ENCODE data around the gene SYNPR. TPM values are rescaled to one million over a fixed set of nuclear protein-coding genes. Genes with fewer than 3 reads are reported as not detected.

Gene SYNPR
- total RNA-seq, 1 donor from 2014 or later: not detected

DNA sequence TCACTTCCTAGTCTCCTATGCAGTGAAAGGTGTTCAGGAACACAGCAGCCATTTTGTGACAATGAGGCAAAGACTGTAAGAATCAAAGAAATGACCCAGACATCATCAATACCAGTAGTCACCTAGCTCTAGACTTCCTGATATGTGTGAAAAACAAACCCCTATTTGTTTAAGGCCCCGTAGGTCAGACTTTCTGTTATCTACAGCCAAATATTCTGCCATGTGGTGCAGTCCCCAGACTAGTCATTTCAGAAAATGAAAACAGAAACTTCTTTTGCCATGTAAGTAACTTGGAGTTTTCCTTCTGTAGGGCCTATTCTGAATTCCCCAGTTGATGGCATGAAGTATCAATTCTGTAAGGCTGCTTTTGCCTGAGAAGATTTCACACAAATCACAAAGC lies 192.6 kb downstream of the SYNPR start:
- intact Hi-C loops (cut with micrococcal nuclease): no loop called here

DNA sequence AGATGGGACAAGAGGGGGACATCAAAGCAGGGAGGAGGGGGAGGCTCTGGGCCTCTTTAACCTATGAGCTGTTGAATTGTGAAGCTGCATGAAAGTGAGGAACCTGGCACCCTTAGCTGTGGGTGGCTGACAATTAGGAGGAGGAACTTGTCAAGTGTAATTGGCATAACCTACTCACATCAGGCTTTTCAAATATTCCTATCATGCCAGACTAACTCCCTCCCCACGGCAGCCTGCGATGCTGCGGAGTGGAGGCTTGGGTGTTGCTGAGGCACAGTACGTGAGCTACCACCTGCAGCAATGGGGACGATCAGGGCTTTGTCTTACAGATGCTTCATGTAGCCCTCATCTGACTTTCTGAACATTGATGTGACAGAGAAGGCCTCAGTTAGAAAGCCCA lies 193.7 kb downstream of the SYNPR start:
- intact Hi-C loops (cut with micrococcal nuclease): no loop called here

DNA sequence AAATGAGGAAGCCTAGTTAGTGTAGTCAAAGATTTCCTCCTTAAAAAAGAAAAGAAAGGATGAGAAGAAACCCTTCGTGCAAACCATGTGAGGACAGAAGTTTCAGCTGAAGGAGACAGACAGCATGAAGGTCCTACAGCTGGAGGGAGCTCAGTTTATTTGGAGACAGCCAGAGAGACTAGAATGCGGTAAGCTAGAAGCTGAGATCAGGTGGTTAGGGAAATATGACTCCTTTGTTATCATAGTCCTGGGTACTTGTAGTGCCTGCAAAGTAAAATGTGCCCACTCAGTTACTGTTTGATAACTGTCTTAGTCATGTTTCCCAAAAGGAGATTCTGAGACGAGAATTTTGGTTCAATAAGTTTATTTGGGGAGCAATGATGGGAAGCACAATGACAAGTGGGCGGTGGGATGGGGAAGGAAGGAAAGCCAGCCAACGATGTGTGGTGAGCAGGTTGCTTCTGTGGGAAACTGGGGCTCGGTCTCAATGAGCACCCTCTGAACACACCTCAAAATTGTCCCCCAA lies 195.6 kb downstream of the SYNPR start:
- intact Hi-C loops (cut with micrococcal nuclease): no loop called here

DNA sequence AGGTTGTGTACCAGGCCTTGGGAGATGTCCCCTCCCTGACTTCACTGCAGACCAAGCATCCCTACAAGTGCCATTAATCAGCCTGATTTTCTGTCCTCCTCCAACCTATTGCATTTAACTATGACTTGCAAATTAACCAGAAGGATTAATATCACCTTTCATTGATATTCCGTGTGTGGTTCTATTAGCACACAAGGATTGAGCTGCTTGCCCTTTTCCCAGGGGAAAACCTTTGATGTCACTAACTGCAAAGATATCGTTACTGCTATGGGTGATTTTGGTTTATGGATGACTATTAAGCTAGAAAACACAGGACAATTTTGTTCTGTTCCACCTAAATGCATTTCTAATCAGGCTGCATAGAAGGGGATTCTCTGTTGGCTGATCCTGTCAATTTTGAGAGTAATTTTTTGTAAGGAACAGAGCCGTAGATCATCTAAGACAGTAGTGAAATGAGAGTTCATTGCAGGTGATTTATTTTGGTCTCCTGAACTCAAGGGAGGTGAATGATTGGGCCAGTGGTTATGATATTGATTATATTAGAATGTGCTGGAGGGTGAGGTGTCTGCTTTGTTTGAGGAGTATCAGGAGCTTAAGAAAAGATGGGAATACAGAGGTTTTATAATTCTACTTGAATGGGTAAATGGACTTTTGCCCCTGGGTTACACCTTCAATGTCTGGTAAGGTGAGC lies 196.9 kb downstream of the SYNPR start:
- intact Hi-C loops (cut with micrococcal nuclease): no loop called here

DNA sequence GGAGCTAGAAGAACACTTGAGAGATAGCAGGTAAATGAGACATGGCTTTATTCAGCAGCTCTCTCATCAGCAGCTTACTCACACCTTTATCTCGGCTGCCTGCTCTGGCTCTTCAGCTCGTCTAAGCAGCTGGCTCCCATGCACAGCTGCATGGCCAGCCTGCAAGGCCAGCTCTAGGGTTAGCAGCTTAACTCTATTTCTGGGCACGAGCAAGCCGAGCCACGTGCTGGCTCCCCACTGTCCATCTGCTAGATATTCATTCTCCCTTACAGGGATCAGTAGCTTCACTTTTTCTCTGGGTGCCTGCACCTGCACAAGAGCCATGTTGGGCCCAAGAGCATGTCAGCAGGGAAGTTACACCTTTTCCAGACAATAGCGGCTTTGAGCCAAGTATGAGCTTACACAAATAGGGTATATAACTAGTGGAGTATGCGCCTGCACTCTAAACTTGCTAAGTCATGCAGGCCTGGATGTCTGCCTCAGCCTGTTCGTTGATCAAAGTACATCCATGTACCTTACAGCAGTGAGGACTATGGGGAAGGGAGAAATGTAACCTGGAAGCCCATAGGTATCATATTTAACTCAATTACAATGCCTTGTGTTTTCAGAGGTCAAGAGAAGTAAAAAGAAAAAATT lies 199.5 kb downstream of the SYNPR start:
- intact Hi-C loops (cut with micrococcal nuclease): no loop called here

DNA sequence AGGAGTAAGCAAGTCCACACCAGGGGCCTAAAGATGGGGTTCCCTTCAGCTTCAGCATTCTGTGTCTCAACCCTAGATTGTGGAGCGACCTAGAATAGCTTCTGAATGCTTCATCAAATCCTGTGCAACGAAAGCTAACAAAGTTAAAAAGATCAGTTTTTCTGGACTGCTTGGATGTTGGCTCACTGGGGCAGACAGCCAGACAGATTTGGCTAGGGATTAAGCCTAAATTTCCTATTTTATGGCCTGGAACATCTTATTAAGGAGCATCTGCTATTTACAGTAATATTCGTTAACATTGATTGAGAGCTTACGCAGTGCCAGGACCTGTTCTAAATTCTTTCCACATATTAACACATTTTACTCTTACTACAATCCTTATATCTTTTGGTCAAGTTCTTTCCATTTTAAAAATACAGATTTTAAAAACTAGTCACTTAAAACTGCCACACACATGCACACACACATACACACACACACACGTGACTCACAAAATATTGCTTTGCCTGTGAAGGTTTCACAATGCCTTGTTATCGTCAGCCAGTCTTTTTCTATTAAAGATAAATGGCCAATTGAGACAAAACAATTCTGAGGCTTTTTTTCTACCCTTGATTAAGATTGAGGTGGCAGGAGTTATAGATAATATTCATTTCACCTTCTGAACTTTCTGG lies 201.0 kb downstream of the SYNPR start:
- intact Hi-C loops (cut with micrococcal nuclease): no loop called here

DNA sequence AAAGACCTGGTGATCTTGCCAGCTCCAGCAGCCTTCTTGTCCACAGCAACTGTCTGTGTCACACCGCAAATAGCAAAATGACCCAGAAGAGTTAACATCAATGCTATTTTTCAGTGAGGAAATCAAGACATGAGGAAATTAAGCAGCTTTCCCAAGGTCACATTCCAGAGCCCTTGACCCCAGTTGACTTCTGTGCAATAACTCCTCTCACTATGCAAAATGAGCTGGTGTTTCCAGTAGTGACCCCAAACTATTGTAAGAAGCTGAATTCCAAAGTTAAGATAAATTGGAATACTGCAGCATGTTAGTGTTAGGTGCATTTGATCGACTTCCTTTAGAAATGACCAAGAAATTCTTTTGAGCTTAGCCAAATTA lies 201.5 kb downstream of the SYNPR start:
- intact Hi-C loops (cut with micrococcal nuclease): no loop called here

DNA sequence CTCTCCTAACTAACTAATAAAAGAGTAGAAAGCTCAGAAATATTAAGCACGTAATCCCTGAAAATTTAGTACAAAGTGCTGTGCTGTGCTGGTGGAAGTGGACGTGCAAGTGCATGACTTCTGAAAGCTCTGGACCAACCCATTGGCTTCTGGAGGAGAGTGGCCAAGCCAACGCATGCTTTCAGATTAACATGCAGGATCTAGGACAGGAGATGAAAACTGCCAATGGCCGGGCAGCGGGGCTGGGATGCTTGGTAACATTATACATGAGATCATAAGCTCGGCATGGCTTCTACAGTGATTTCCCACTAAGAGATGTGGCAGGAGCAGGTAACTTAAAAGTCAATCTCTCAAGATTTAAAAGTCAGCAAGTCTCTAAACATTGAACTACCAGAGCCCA lies 203.5 kb downstream of the SYNPR start:
- intact Hi-C loops (cut with micrococcal nuclease): no loop called here

DNA sequence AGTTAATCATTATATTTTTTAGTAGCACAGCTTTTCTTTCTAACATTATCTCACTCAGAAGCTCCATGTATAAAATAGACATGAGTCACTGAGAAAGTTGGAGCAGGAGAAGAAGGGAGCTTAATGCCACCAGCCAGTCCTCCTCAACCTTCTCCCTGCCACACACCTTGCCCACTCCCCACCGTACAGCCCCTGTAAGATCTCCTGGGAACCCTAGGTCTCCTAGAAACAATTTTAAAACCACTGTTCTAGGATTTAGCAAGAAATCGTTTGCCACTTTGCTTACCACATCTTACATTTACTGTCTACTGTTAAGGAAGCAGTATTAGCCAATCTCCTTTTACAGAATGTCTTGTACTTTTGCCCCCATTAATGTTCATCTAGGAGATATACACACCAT lies 204.2 kb downstream of the SYNPR start:
- intact Hi-C loops (cut with micrococcal nuclease): no loop called here

DNA sequence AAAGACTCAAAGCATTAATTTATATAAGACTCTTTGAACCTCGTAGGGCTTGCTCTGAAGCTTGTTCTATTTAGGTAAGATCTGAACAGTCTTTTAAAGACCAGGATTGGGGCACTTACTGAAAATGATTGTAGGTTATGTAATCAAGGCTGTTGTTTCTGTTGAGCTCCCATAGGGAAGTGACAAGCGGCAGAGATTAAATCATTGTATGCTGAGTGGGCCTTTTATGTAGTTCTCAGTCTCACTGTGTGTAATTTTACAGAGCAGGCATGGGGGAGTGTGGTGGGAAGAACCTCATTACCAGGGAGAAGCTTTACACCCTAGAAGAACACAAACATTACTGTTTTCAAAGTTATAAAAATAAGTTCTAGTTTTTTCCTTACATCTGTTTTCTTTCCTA lies 214.4 kb downstream of the SYNPR start:
- intact Hi-C loops (cut with micrococcal nuclease): no loop called here

DNA sequence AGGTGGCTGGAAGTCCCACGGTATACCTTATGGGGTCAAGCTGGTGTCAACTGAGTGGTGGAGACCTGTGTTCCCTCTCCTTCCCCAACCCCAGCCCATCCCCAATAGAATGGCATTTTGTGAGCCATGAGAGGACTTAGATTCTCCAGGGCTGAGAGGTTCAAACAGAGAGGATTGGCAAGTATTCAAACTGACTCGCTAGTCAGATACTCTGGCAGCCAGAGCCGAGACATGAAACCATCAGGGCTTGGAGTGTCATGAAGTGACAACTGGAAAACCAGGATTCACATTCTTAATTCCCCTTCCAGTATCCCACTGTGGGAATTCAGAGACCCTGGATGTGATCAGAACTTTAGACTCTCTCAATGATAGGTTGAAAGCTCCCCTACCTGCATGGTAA lies 215.0 kb downstream of the SYNPR start:
- intact Hi-C loops (cut with micrococcal nuclease): no loop called here

DNA sequence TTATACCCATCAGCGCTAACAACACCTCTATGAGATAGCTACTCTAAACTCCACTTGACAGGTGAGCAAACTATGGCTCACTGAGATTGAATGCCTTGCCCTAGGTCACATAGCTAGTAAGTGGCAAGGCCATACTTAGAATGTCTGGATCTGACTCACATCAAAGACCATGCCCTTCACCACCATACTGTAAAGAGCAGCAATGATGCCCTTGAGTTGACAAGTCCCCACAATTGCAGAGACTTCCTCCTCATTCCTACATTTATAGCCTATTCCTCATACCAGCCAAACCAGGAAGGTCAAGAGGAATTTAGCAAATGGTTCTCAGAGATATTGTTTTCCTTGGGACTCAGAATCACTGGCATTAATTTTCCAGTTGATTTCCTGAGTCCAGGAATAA lies 216.5 kb downstream of the SYNPR start:
- intact Hi-C loops (cut with micrococcal nuclease): no loop called here

DNA sequence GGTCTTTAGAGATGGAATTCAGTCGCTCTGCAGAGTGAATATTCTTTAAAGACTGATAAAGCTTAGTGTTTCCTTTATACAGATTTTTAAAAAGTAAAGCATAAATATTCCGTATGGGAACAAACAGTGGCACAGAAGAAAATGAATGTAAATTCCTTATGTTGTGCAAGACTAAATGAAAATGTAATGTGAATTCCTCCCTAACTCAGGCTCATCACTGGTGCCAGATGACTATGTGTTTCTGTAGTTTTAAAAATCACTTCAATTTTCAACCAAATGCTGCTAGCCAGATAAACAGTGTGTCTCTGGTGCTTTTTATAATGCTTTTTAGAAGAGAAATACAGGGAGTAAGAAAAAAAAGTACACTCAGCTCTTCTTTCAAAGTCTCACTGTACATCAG lies 219.5 kb downstream of the SYNPR start:
- intact Hi-C loops (cut with micrococcal nuclease): no loop called here

DNA sequence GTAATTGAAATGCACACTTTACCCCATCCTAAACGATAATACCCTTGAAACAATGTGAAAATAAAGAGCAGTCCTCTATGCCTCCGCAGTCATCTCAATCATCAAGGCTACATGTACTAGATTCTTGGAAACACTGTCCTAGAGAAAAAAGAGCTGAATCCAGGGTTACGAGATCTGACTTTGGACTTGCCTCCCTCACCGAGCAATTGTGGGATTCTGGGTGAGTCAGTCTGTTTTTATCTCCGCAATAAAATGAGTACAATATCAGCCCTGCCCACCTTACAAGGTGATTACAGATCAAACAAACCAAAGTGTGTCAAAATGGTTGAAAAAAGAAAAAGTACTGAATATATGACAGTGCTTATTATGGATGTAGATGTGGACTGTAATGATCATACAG lies 222.1 kb downstream of the SYNPR start:
- intact Hi-C loops (cut with micrococcal nuclease): no loop called here

DNA sequence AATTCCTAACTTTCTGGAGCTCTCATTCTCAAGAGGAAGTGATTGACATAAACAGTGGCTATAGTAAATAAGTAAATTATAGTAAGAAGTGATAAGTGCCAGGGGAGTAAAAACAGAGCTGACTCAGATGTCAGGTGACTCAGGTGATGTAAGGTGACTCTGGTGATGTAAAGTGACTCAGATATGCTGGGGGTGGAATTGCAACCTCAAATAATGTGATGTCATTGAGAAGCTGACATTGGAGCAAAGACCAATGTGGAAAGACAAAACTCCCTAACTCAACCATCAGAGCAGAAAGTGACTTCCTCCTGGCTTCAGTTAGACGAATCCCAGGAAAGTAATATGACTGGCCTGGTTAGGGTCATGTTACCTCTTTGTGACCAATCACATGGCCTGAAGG lies 230.2 kb downstream of the SYNPR start:
- intact Hi-C loops (cut with micrococcal nuclease): no loop called here

DNA sequence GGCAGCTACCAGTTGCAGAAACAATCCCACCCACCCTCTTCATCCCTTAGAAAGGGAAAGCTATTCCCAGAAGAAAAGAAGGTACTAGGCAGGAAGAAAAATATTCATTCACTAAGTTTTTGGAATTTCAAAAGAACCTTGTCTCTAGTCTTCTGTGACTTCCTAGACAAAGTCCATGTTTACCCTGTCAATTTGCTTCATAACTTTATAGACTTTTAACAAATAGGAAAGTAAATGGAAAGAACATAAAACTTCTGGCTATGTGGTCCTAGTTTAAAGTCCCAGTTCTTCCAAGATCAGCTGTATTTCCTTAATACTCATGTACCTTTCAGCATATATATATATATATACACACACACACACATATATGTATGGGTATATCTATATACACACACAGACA lies 230.7 kb downstream of the SYNPR start:
- intact Hi-C loops (cut with micrococcal nuclease): no loop called here

DNA sequence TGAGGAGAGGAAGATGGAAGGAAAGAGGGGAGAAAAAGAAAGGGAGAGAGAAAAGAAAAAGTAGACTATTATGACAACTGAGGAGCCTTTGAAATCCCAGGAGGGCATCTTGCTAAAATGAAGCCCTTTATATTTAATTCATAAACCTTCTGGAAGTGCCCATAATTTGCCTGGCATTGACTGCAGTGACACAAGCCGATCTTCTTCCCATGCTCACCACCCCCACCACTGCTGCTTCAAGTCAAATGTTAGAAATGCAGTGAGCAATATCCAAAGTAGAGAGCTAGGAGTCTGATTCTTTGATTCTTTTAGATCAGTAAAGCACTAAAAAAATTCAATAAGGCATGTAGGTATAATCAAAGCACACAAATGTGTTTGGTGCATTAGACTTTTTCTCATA lies 235.7 kb downstream of the SYNPR start:
- intact Hi-C loops (cut with micrococcal nuclease): no loop called here

DNA sequence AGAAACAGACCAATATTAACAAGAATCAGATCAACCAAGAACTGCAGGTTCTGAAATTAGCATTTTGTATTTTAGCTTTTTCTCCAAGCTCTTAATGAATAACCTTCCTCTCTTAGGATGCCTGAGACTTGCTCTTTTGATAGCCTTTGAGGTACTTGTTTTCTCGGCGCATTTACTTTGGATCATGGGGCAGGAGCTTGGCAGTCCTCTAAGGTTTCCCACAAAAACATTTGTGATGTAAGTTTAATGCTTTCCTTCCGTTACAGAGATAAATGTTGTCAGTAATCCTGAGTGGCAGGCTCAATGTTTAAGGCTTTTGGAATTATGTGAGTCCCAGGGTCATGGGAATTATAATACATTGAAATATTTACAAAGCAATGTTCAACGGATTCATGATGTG lies 236.6 kb downstream of the SYNPR start:
- intact Hi-C loops (cut with micrococcal nuclease): no loop called here

DNA sequence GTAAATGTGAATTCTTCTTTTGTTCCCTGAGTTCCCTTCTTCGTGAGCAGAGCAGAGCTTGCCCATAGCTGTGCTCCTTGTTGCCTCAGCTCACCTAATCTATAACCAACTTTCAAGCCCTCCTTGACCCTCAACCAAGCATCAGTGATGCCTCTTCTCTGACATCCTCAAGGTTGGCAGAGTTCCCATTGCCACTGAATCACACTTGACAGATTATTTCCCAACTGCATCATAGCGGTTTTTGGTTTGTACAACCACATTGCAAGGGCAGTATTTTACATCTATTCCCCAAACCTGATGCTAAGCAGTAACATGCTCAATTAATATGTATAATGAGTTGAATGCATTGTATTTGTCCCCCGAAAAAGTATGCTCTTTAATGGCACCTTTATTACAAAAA lies 241.3 kb downstream of the SYNPR start:
- intact Hi-C loops (cut with micrococcal nuclease): no loop called here

DNA sequence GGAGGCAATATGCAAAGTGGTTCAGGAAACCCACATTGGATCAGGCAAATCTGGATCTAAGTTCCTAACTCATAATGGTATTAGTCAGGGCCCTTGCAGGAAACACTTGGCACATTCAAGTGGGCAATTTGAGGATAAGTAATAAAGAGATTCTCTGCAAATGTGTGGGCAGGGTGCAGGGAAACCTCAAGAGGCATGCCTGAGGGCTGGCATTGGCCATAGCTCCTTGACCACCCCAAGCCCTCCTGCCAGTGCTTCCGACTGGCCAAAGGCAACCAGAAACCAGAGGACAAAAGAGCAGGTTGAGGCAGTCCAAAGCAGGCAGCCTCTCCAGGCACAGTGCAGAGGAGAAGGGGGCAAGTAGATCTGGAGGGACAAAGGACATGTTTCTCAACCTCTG lies 243.5 kb downstream of the SYNPR start:
- intact Hi-C loops (cut with micrococcal nuclease): no loop called here

DNA sequence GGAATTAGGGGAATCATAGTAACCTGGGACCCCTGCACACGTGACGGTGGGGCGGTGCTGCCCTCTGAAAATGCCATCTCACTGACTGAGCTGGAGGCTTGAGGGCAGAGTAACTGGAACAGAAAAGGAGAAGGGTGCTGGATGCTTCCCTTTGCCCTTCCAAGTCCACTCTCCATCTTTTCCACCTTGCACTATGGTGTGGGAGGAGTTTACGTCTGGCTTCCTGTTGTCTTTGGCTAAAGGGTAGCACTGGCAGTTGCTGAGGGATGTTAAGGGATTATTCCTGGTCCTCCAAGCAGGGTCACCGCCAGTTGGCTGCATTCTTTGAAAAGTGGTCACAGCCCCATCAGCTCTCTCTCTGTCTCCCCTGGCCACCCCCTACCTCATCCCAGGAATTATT lies 245.0 kb downstream of the SYNPR start:
- intact Hi-C loops (cut with micrococcal nuclease): no loop called here

DNA sequence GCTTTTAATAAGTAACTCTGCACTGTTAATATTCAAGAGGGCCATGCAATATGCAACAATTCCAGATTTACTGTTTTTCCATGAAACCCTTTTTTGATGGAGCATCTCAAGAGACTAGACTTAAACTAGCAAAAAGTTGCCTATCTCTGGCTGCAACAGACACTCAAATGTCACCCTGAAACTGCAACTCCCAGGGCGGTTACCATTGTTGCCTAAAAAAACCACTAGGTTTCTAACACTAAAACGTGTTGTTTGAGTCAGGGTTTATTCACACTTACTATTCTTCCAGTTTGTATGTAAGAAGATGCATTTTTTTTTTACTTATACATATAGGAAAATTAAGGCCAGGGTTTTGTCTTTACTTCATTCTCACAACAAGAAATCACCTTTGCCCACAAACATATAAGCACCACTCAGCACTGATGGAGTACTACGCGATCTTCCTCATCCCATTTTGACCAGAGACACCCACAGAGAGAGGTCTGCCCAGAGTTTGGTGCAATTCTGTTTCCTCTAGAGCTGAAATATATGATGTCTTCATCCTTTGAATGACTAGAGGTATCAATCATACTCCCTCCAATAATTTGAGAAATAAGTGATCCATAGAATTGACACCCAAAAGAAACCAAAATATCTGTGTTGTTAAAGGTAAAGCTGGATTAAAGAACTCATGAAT lies 250.4 kb downstream of the SYNPR start:
- intact Hi-C loops (cut with micrococcal nuclease): no loop called here

Data from T-helper 2 cell treated with Interferon-gamma antibody and Interleukin-4, amounts not matched to agents 100 ng/mL and 5 ng/mL, for 36 hours (primary cell).